ENCODE results near the gene ZKSCAN3.
"Not testable (repeated sequence)": the region's sequence is repeated elsewhere in the genome, so short reads cannot be mapped to it uniquely, and the experiment has no call there.

The ZKSCAN3 gene

GRCh38 chr6:28349892-28350737 is at the start of gene ZKSCAN3:
Gene ZKSCAN3 (plus strand): TSS chr6:28349947. CDS start chr6:28359587, 9,640 bp downstream.
- Mint-ChIP-seq H3K9me3 (no peaks in the 10 kb centered on the region), H3K4me1 (peaks cover 42% of the 10 kb centered on the region), H3K27ac (peak within 1 kb of the TSS; percentile 94 to 98 (median 96)), H3K4me3 (peak within 1 kb of the TSS; percentile 98 to 99 (median 98)), H3K27me3 (ENCODE audit: low read depth) (peaks cover 9% of the 10 kb centered on the region), H3K36me3 (ENCODE audit: low read depth) (peaks cover 15% of the 10 kb centered on the region)
- no peak for TF ChIP-seq CTCF (IDR thresholded peaks at IDR 0.05; ENCODE audit: unreplicated experiment in 3 of 3)

GRCh38 chr6:28303570-28303969 is 46.2 kb upstream of the ZKSCAN3 start:
- peaks cover 26% of the 10 kb centered on the region for H3K9me3 Mint-ChIP-seq
- H3K27me3 Mint-ChIP-seq (ENCODE audit: low read depth) = no peaks in the 10 kb centered on the region

GRCh38 chr6:28306363-28306762 is 43.4 kb upstream of the ZKSCAN3 start:
- peaks cover 79% of the 10 kb centered on the region for H3K36me3 Mint-ChIP-seq (ENCODE audit: low read depth)
- H3K4me1 Mint-ChIP-seq; H3K27me3 Mint-ChIP-seq (ENCODE audit: low read depth); H3K4me3 Mint-ChIP-seq; H3K27ac Mint-ChIP-seq: not testable (repeated sequence)
- H3K9me3 Mint-ChIP-seq = peaks cover 38% of the 10 kb centered on the region

More at GRCh38 chr6:28303570-28303969, 46.2 kb upstream of the ZKSCAN3 start:
- TF ChIP-seq CTCF (IDR thresholded peaks at IDR 0.05; ENCODE audit: unreplicated experiment in 3 of 3) = no peak
- peaks cover 74% of the 10 kb centered on the region for H3K36me3 Mint-ChIP-seq (ENCODE audit: low read depth)
- no peaks in the 10 kb centered on the region for H3K4me1 Mint-ChIP-seq
- H3K4me3 Mint-ChIP-seq = no peak overlapping the region
- no peak overlapping the region for H3K27ac Mint-ChIP-seq

- no peaks in the 10 kb centered on the region for H3K27me3 Mint-ChIP-seq (ENCODE audit: low read depth)
- peaks cover 57% of the 10 kb centered on the region for H3K36me3 Mint-ChIP-seq (ENCODE audit: low read depth)
- peak overlapping the region in 1 of 3 experiments; percentile 14 for H3K4me3 Mint-ChIP-seq
- H3K27ac Mint-ChIP-seq = peak overlapping the region; percentile 76 to 87 (median 86)
- H3K9me3 Mint-ChIP-seq = peaks cover 41% of the 10 kb centered on the region
- no peak for TF ChIP-seq CTCF (IDR thresholded peaks at IDR 0.05; ENCODE audit: unreplicated experiment in 3 of 3)
- H3K4me1 Mint-ChIP-seq = no peaks in the 10 kb centered on the region
Measured at GRCh38 chr6:28311139-28311823, 38.5 kb upstream of the ZKSCAN3 start.

GRCh38 chr6:28312939-28313338 is 36.8 kb upstream of the ZKSCAN3 start:
- Mint-ChIP-seq H3K9me3 (peaks cover 24% of the 10 kb centered on the region), H3K27me3 (ENCODE audit: low read depth) (no peaks in the 10 kb centered on the region), H3K4me1 (no peaks in the 10 kb centered on the region), H3K27ac (no peak overlapping the region), H3K36me3 (ENCODE audit: low read depth) (peaks cover 42% of the 10 kb centered on the region), H3K4me3 (no peak overlapping the region)
- no peak for TF ChIP-seq CTCF (IDR thresholded peaks at IDR 0.05; ENCODE audit: unreplicated experiment in 3 of 3)

- H3K9me3 Mint-ChIP-seq = peaks cover 6% of the 10 kb centered on the region
- no peaks in the 10 kb centered on the region for H3K27me3 Mint-ChIP-seq (ENCODE audit: low read depth)
- no peaks in the 10 kb centered on the region for H3K4me1 Mint-ChIP-seq
- H3K36me3 Mint-ChIP-seq (ENCODE audit: low read depth) = peaks cover 16% of the 10 kb centered on the region
- no peak overlapping the region for H3K27ac Mint-ChIP-seq
- H3K4me3 Mint-ChIP-seq = no peak overlapping the region
- no peak for TF ChIP-seq CTCF (IDR thresholded peaks at IDR 0.05; ENCODE audit: unreplicated experiment in 3 of 3)
Measured at GRCh38 chr6:28315628-28316027, 34.1 kb upstream of the ZKSCAN3 start.

GRCh38 chr6:28317866-28318265 is 31.9 kb upstream of the ZKSCAN3 start:
- H3K4me1 Mint-ChIP-seq; H3K27ac Mint-ChIP-seq; H3K4me3 Mint-ChIP-seq; H3K9me3 Mint-ChIP-seq; H3K27me3 Mint-ChIP-seq (ENCODE audit: low read depth); H3K36me3 Mint-ChIP-seq (ENCODE audit: low read depth): not testable (repeated sequence)

All from nephron (organoid).